Epidermal melanocyte (primary cell): ENCODE measurements around the gene PRKN.

Experiments used
- DNase-seq: peaks from one replicate; pipeline ENCODE4 v3.0.0; 2011; ENCODE audit warnings: low spot score; ENCODE audit not compliant: insufficient read length

The PRKN gene

DNA sequence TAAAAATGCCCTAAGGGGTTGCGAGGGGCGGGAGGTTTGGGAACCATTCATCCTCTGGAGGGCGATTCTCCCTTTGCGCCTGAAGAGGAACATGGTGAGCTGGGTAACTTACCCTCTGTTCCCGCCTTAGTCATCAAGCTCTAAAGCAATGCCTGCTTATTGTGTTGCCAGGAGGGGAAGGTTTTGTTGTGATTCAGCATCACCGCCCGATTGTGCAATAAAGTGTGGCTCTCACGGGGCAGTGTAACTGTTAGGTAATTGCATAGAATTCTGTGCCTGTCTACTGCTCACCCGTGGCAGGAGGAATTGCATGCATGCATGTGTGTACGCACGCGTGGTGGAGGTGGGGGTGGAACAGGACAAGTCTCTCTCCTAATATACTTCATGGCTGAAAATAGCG lies 1358.2 kb downstream of the PRKN start:
- no peak for DNase-seq

- DNase-seq: no peak
Measured at GRCh38 chr6:161368514-161368913, 1359.1 kb downstream of the PRKN start.

- DNase-seq: no peak
Measured at GRCh38 chr6:161367472-161367871, 1360.1 kb downstream of the PRKN start.

DNA sequence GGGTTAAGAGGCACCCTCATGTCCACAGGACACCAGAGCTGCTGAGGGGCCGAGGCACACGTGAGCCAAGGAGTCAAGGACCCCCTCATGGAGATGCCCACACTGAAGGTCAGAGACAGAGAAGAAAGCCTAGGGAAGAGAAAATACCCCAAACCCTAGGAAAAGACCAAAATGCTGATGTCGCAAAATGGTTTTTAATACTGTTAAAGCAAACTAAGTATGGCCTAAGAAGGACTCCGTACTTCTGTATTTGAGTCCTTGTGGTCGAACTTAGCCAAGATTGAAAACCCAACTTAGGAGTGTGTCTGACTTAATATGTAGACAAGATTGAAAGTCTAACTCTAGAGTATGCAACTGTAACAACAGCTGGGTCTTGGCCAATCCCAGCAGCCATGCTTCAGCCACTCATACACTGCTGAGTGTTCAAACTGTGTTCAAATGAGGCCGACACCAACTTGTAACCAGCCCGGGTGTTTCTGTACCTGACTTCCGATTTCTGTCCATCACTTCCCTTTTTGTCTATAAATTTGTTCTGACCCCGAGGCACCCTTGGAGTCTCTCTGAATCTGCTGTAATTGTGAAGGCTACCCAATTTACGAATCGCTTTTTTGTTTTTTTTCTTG lies 1361.2 kb downstream of the PRKN start:
- no peak for DNase-seq

- DNase-seq: no peak
Measured at GRCh38 chr6:161365633-161366032, 1361.9 kb downstream of the PRKN start.

GRCh38 chr6:161363286-161363685 lies 1364.3 kb downstream of the PRKN start:
- no peak for DNase-seq

DNA sequence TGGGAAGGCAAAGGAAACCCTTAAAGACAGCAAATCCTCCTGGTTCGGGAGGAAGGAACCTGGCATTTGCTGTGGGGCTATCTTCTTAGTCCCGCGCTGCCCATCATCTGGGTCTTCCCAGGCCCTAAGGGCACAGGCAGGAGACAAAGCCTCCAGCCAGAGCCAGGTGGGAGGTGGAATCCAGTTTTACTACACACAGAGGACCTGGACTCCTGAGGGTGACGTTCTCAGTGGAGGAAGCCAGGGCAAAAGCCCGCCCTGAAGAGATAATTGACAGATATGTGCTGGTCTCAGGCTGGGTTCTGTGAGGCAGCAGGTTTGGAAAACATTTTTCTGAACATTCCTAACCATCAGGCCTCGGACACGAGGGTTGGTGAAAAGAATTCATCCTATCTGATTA lies 1365.3 kb downstream of the PRKN start:
- DNase-seq: no peak

- DNase-seq: no peak
Measured at GRCh38 chr6:161361529-161361928, 1366.0 kb downstream of the PRKN start.

DNA sequence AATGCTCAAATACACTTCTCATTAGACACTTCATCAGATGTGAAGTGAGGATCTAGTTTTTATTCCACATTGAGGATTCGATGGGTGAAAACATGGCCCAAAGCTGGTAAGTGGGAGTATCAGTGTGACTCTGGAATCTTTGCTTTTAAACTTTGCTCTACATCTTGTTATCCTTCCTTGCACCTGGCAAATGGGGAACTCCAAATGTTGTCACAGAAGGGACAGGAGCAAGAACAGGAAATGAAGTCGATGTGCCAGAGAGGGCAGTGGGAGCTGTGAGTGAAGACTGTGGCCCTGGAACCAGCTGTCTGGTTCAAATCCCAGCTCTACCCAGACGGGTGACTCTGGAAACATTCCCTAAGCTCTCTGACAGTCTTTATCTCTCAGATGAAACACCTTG lies 1367.0 kb downstream of the PRKN start:
- no peak for DNase-seq

- DNase-seq: no peak
Measured at GRCh38 chr6:161359618-161359945, 1368.0 kb downstream of the PRKN start.

- DNase-seq: no peak
Measured at GRCh38 chr6:161356167-161356854, 1371.3 kb downstream of the PRKN start.

GRCh38 chr6:161355696-161356095 lies 1371.9 kb downstream of the PRKN start:
- DNase-seq: no peak

DNA sequence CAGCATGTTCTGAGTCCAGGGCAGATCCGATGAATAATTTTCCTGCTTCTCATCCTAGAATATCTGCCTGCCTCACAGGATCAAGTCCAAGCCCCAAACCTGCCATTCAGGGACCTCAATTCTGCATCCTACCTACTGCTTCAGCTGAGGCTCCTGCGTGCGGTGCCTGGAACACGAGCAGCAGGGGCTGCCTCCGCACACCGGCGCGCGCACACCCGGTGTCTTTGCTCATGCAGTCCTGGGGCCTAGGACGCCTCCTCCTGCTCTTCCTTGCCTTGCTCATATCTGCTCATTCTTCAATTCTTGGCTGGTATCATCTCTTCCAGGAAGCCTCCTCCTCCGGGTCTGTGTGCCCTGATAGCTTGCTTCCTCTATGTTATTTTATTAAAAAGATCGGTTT lies 1372.6 kb downstream of the PRKN start:
- DNase-seq: no peak

GRCh38 chr6:161354276-161354840 lies 1373.2 kb downstream of the PRKN start:
- DNase-seq: no peak

DNA sequence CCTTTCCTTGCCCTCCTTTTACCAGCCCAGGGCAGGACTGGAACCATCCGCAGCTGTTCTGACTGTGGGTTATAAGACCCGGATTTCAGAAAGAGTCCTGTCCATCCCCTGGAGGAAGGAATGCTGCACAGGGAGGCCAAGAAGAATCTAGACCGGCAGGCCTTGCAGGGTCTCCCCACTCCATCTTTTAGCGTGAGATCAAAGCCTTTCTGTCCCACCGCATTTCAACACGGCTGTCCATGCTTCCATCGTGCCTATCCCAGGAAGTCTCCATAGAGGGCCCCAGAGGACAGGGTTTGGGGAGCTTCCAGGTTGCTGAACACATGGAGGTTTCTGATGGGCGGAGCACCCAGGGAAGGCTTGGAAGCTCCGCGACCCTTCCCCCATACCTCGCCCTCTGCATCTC lies 1374.4 kb downstream of the PRKN start:
- no peak for DNase-seq

DNA sequence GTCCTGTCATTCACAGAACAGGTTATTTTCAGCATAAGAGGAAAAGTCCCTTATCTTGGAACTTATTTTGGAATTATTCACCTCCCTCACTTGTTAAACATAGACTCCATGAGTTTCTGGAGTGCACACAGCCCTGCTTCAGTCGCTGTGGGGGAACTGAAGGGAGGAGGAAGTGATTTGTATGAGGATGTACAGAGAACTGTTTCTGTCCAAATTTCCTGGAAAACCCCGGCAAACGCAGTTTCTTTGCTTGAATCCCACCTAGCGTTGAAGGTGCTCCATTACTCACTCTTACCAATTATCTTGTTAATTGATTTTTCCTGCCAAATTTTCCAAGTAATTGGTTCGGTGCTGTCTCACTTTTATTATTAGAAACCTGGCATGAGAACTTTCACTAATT lies 1375.7 kb downstream of the PRKN start:
- DNase-seq: no peak

DNA sequence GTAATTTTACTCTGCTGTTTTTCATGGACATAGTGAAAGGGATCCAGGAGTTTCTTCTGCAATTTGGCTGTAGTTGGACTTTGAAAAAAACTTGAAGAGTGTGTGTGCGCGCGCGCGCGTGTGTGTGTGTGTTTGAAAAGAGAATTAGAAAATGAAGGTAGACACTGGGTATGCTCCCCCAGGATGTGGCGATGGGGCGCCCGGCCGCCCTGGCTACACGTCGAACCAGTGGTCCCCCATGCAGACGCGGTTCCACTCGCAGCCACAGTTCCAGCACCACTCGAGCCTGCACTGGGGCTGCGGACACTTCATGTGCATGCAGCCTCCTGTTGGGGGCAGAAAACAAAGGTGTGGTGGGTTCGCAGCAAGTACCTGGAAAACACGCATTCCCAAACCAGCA lies 1377.7 kb downstream of the PRKN start:
- no peak for DNase-seq

DNA sequence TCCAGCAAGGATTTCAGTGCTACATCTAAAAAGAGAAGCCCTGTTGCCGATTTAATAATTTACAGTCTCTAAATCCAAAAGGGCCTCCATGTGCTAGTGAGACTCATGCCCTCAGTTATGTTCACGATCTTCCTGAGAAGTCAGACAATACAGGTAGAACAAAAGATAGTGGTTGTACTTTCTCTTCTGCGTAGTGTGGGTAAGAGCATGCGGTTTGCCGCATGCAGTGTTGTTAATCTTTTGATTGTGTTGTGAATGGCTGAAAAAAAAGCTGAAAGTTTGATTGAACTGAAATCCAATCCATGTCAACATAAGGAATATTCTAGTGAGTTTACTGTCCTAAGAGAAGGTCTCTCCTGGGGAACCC lies 1379.0 kb downstream of the PRKN start:
- no peak for DNase-seq

DNA sequence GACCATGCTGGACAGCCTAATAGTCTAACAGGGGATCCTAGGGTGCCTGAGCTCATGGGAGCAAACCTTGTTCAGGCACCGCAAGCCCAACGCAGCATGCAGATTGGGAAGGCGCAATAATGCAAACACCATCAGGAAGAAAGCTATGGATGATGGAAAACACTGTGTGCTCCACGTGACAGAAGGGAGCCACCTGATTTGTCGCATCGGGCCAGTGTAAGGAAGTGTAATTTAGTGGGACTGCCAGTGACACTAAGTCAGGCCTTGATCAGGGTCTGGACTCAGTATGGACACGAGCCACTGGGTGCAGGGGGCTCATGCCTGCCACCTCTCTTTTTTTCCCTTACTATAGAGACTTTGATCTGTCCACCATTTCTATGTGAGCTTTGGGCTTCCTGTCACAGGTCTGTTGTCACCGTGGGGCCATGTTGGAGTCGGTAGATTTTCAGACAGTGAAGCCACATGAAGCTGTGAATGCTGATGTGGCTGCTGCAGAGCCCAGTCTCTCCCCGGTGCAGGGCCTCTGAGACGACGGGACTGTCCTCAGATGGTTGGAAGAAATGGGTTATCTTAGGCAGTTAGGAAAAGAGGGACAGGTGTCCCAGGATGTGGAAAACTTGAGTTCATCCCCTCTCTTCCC lies 1379.5 kb downstream of the PRKN start:
- DNase-seq: no peak

- DNase-seq: no peak
Measured at GRCh38 chr6:161347125-161347524, 1380.4 kb downstream of the PRKN start.

GRCh38 chr6:161346717-161347116 lies 1380.8 kb downstream of the PRKN start:
- no peak for DNase-seq

DNA sequence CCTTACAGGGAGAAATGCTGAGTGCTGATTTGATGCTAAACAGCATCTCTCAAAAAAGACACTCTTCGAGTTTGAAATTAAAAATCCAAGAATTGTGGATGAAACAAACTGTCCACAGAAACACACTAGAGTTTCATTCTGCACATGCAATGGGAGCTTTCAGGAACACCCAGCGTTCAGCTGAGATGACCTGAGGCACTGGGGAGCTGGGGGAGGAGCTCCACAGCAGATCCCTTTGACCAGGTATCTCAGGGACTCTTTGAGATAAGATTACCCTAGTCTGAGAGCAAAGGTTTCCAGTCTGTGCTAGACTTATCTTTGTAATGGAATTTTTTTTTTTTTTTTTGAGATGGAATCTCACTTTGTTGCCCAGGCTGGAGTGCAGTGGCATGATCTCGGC lies 1382.9 kb downstream of the PRKN start:
- no peak for DNase-seq

GRCh38 chr6:161342039-161342438 lies 1385.5 kb downstream of the PRKN start:
- DNase-seq: no peak
